Tibial nerve (tissue), 3 donors: ENCODE measurements around the gene PUS7.
"Not testable (repeated sequence)": the region's sequence is repeated elsewhere in the genome, so short reads cannot be mapped to it uniquely, and the experiment has no call there.

Source experiments
- POLR2A ChIP-seq, 2 donors: fragments of 450-650 bp; IDR thresholded peaks; one replicate each; pipeline ENCODE4 v1.6.1; 2017; ENCODE audit warnings: antibody characterized with exemption in 2 of 2, mild to moderate bottlenecking in 2 of 2, moderate library complexity in 2 of 2
- TF ChIP-seq, protein P1 (sequence below), 5 experiments: fragments of 200-600 bp in 3 of 5; fragments of 450-650 bp in 2 of 5; sonication (generic) in 3 of 5; IDR thresholded peaks; one replicate each; pipeline ENCODE4 v1.5.1; 2016 to 2019; ENCODE audit warnings: antibody characterized with exemption in 5 of 5, mild to moderate bottlenecking in 3 of 5, moderate library complexity in 2 of 5

GRCh38 chr7:105409775-105410174 is 112.3 kb downstream of the PUS7 start:
- TF ChIP-seq POLR2A (IDR thresholded peaks at IDR 0.05) = not testable (repeated sequence)
- TF ChIP-seq, protein P1, sequence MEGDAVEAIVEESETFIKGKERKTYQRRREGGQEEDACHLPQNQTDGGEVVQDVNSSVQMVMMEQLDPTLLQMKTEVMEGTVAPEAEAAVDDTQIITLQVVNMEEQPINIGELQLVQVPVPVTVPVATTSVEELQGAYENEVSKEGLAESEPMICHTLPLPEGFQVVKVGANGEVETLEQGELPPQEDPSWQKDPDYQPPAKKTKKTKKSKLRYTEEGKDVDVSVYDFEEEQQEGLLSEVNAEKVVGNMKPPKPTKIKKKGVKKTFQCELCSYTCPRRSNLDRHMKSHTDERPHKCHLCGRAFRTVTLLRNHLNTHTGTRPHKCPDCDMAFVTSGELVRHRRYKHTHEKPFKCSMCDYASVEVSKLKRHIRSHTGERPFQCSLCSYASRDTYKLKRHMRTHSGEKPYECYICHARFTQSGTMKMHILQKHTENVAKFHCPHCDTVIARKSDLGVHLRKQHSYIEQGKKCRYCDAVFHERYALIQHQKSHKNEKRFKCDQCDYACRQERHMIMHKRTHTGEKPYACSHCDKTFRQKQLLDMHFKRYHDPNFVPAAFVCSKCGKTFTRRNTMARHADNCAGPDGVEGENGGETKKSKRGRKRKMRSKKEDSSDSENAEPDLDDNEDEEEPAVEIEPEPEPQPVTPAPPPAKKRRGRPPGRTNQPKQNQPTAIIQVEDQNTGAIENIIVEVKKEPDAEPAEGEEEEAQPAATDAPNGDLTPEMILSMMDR (IDR thresholded peaks at IDR 0.05) = not testable (repeated sequence)
